HK-2 (cell line): ENCODE measurements around the gene OTOP2.
"Not testable (repeated sequence)": the region's sequence is repeated elsewhere in the genome, so short reads cannot be mapped to it uniquely, and the experiment has no call there.

Source experiments
- DNase-seq: peaks from one replicate; pipeline ENCODE4 v3.0.0-alpha.2; 2018; ENCODE audit not compliant: unreplicated experiment

Gene OTOP2

DNA sequence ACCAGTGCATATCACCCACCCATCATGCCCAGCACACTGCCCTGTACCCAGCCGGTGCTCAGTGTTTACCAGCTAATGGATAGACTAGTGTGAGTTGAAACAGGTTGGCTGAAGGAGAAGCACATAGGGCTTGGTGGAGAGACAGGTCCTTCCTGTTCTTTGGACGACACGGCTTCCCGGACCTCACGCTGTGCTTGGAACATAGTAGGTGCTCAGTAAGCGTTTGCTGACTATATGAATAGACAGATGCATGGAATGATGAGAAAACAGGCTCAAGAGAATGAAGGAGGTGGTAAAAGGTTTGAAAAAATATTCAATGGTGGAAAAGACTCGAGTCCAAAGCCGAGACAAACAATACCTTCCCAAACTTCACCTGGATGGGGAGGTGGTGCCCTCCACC is 23.9 kb upstream of the OTOP2 start:
- DNase-seq, result no peak

DNA sequence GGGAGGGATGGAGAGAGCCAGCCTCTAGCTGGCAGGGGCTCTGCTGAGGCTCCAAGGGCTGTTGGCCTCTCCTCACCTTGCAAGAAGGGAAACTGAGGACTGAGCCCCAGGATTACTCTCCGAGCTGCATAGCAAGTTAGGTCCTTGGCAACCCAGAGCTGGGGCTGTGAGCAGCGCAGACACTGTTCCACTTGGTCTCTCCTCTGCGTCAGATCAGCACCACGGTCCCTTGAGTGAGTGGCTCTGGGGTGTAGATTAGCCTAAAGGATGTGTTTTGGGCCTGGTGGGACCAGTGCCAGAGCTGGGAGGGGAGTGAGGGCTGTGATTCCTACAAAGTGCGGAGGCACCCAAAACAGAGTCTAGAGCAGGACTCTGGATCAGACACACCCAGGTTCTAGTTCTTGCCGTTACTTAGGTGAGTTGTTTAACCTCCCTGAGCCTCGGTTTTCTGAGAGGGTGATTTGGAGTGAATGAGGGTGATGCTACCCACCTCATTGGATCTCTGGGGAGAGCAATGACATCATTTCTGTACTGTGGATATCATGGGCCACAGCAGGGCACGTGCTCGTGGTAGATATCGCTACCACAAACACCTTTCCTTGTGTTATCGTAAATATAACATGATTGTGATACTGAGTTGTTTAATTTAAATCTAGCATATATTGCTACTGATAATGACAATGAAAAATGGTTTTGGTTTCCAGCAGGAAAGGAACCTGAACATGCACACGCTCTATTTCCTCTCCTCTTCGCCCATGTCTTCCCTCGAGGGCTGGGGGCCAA is 22.5 kb upstream of the OTOP2 start:
- DNase-seq, result no peak

DNA sequence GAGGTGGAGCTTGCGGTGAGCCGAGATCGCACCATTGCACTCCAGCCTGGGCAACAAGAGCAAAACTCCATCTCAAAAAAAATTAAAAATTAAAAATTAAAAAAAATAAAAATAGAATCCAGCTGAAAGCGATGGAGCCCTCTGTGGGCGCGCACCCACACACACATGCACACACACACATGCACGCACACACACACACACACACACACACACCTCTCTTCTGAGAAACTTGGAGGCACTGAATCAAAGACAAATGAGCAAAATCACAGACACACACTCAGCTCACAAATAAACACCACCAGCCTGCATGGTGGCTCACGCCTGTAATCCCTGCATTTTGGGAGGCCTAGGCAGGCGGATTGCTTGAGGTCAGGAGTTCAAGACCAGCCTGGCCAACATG is 21.0 kb upstream of the OTOP2 start:
- DNase-seq, result no peak

DNA sequence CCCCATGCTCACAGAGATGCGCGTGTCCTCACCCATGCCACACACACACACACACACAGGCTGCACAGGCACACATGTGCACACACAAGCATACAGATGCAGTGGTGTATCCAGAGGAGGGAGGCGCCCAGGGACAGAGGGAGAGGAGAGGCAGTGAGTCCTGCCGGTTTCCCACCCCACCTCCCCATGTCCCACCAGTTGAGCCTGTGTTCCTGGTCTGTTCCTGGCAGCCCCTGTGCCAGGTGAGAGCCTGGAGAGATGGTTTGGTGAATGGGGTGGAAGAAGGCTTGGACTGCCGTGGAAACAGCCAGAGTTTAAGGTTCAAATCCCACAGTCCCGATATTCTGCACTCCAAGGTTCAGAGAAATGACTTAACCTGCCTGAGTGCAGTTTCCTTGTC is 20.4 kb upstream of the OTOP2 start:
- no peak for DNase-seq

DNA sequence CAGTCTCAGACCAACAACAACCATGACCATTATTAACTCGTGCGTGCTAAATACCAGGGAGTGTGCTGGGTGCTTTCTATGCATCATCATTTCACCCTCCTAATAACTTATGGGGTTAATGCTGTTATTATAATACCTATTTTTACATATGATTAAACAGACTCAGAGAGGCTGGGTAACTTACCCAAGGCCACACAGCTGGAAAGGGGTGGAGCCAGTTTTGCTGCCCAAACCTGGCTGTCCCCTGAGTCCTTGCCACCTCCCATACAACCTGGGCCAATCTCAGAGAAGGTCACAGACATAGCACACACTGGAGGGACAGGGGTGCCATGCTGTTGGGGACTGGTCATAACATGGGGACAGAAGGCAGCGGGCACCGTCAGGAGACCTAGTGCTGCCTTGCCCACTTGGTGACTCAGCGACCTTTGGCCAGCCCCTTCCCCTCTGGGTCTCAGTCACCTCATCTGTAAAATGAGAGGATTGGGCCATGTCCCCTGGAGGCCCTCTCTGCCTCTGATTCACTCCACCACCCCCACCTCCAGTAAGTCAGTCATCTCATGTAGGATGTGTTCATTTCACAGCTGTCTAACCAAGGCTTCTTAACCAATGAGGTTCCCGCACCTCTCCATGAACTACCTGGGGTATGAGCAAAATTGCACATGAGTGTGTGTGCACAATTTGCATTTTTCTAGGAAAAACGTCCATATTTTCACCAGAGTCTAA is 19.2 kb upstream of the OTOP2 start:
- no peak for DNase-seq

DNA sequence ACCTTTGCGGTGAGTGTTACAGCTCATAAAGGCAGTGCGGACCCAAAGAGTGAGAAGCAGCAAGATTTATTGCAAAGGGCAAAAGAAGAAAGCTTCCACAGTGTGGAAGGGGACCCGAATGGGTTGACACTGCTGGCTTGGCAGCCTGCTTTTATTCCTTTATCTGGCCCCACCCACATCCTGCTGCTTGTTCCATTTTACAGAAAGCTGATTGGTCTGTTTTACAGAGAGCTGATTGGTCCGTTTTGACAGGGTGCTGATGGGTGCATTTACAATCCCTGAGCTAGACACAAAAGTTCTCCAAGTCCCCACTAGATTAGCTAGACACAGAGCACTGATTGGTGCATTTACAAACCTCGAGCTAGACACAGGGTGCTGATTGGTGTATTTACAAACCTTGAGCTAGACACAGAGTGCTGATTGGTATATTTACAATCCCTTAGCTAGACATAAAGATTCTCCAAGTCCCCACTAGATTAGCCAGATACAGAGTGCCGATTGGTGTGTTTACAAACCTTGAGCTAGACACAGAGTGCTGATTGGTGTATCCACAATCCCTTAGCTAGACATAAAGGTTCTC is 17.8 kb upstream of the OTOP2 start:
- not testable (repeated sequence) for DNase-seq

DNA sequence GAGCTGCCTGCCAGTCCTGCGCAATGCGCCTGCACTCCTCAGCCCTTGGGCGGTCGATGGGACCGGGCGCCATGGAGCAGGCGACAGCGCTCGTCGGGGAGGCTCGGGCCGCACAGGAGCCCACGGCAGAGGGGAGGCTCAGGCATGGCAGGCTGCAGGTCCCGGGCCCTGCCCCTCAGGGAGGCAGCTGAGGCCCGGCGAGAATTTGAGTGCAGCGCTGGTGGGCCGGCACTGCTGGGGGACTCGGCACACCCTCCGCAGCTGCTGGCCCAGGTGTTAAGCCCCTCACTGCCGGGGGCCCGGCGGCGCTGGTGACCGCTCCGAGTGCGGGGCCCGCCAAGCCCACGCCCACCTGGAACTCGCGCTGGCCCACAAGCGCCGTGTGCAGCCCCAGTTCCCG is 17.1 kb upstream of the OTOP2 start:
- no peak for DNase-seq

DNA sequence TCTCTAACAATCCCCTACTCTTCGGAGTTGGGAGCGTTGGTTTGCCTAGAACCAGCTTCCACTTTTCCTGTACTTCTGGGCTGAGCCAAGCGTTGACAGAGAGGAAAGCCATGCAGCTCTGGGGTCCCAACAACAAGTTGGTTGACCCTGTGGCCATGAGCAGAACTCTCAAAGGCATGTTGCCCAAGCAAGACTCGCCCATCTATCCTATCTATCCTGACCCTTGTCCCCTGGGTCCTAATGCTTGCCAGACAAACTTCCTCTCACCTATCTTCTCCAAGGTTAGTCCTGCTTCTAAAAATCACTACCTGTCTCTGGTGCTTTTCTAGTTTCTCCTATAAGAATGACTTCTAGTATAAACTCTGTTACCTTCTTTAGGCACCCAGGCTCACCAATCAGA is 15.0 kb upstream of the OTOP2 start:
- not testable (repeated sequence) for DNase-seq

DNA sequence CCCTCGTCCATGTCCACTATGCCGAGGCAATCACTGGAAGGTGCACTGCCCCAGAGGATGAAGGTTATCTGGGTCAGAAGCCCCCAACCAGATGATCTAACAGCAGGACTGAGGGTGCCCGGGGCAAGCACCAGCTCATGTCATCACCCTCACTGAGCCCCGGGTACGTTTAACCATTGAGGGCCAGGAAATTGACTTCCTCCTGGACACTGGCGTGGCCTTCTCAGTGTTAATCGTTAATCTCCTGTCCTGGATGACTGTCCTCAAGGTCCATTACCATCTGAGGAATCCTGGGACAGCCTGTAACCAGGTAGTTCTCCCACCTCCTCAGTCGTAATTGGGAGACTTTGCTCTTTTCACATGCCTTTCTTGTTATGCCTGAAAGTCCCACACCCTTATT is 12.7 kb upstream of the OTOP2 start:
- DNase-seq, result not testable (repeated sequence)

DNA sequence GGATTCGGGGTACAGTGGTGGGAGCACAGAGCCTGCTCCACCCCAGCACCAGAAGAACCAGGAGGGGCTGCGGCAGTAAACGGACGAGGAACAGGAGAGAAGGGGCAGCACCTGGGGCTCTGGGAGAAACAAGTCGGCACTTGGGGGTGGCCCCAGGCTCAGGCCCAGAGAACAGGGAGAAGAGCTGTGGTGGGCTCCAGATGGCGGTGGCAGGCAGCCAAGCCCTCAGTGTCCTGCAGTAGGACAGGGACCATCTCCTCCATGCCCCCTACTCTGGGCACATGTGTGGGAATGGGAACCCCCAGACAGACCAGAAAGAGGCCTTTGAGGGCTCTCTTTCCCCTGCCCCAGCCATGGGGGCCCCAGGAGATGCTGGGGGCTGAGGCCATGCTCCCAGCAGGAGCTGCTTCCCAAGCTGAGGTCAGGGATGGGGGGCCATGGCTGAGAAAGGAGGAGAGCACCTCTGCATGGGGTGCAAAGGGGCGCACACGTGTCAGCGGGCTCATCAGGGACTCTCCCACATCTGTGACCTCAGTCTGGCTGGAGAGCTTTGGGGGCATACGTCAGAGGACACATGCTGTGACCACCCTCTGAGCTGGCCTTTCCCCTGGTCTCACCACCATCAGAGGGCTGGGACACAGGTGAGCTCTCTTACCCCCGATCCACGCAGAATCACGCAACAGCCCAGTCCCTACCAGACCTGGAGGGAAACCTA is 7.8 kb upstream of the OTOP2 start:
- no peak for DNase-seq

DNA sequence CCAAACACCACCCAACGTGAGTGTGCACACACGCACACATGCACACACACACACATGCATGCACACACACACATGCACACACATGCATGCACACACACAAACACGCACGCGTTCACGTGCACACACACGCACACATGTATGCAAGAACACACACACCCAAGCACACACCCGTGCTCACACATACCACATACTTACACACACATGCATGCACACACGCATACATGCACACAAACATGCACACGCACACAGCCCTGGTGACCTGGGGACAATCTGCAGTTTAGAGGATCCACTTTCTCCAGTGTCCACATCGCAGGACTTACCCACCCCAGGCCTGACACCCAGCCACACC is 7.2 kb upstream of the OTOP2 start:
- DNase-seq, result no peak

DNA sequence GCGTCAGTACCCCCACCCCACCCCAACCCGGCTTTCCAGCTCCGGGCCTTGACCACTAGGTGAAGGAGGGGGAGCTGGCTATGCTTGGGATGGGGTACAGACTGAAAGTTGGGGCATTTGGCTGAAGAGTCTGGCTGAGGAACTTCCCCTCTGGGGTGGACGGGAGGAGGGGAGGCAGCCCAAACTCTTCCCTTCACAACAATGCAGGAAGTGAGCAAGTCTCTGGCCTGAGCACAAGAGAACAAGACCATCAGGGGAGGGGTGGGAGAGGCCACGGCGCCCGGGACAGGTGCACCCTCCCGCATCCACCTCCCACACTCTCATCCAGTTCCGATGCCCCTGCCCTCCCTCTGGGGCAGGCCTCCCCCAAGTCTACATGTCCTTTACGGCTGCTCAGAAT is 6.6 kb upstream of the OTOP2 start:
- no peak for DNase-seq

DNA sequence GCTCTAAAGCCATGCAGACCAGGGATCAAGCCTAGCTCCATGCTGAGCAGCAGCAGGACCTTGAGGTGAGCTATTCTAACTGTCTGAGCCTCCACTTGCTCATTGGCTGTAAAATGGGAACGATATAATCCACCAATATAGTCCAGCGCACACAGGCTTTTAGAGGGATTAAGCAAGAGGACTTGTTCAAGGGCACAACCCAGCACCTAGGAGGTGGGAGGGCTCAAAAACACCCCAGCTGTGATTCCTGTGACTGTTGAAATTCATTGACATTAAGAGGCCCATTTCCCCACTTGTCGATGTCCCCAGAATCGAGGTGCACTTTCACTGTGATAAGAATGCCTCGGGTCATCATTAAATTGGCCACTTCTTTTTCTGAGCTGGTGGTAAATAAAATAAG is 5.2 kb upstream of the OTOP2 start:
- DNase-seq, result no peak

DNA sequence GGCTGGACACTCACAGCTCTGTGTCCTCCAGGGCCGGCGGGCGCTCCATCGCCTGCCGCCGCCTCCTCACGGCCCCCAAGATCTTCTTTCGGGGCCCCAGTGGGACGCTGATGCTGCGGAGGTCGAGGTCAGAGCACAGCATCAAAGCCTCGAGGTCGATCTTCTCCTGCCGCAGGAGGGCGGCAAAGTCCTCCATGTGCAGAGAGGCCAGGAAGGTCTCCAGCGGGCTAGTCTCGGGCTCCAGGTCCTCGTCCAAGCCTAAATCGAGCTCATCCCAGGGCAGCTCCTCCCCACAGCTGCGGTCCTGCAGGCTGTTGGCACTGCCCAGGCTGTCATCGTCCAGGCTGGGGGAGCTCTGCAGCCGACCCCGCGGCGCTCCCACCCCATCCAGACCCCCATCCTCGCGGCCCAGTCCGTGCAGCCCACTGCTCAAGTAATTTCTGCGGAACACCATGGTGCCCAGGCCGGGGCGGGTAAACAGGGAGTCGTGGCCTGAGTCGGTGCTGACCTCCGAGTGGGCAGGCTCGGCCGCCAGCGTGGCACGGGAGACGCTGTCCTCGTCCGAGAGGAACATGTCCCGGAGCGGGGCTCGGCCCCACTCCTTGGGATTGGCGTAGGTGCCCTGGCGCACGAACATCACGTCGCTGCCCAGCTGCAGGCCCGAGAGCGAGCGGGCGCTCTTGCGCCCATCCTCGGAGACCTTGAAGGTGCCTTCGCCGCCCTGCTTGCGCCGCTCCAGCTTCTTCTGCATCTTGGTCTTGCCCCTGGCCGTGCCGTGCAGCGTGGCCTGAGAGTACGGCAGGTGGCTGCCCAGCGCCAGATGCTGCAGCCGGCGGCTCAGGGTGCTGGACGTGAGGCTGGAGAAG is 4.4 kb upstream of the OTOP2 start:
- no peak for DNase-seq

DNA sequence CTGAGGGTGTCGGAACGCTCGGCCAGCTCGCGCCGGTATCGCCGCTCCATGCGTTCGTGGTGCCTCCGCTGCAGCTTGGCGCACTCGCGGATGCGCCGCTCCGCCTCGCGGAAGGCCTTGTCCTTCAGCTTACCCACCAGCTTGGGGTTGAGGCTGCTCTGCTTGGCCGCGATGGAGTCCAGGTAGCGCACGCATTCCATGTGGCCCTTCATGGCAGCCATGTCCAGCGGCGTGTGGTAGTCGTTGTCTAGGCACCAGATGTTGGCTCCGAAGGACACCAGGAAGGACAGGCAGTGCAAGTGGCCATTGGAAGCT is 3.8 kb upstream of the OTOP2 start:
- DNase-seq, result no peak

DNA sequence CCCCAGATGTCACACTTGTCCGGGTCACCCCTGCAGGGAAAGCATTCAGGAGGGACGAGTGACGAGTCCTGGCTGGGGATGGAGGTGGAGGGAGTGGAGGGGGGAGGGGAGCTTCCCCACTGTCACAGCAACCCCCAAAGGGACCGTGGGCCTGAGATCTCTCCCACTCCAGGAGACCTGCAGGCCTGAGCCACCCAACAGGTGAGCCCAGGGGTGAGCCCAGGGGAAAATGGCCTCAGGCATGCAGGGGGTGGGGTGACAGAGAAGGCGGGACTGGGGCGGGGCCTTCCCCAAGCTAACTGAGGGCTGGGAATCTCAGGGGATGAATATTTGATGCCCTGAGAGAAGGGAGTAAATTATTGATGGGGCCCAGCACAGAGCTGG is 3.4 kb upstream of the OTOP2 start:
- no peak for DNase-seq

DNA sequence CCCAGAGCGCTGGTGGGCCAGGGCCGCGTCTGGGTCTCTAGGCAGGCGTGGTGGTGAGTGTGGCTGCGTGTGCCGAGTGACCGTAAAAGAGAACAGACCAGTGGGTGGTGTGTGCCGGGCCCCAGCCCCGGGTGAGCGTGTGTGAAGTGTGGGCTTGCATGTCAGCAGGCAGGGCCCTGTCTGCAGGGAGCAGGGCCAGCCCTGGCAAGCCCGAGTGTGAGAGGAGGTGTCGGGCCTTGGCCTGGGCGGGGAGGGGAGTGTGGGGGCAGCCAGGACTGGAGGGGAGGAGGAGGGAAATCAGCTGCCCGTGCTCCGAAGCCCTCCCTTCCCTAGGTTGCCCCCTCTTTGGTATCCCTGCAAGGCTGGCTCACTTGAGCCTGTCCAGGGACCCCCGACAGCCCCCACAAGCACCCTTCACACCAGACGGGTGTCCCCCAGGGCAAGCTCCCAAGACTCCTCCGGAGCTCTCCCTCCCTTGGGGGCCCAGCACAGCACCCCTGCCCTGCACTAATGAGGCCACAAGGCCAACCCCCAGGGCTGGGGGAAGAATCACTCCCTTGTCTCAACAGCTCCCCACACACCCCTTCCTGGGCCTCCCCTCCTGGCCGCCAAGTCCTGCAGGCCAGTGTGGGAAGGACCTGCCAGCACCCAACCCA is 2.9 kb upstream of the OTOP2 start:
- DNase-seq, result no peak

DNA sequence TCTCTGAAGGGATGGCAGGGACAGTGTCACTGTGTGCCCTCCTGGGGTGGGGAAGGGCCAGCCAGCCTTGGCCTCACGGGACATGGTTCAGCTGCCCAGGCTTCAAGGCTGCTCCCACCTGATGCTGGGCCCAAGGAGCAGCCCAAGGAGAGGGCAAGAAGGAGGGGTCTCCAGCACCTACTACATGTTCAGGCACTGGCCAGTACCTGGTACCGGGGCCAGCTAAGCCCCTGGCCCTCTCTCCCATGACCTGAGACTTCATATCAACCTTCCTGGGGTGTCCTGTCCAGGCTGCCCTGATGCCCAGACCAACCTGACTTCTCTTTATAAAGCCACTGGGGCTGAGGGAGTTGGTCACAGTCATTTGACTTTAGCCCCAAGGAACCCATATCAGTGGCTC is 2.3 kb upstream of the OTOP2 start:
- no peak for DNase-seq

DNA sequence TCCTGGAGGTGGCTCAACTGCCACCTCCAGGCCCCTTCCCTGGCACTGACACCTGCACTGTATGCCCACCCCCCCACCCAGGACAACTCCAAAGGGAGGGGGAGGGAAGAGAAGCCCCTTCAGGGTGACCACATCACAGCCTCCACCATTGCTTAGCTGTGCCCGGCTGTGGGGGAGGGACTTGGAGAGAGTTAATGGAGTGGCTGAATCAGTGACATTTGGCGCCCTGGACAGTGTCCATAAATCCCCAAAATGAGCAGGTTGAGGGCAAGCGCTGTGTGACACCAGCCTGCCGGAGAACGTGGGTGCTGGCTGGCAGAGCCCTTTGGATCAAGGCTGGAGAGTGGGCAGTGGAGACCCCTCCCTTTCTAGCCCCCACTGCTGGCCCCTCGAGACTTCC is 1.9 kb upstream of the OTOP2 start:
- DNase-seq, result no peak

DNA sequence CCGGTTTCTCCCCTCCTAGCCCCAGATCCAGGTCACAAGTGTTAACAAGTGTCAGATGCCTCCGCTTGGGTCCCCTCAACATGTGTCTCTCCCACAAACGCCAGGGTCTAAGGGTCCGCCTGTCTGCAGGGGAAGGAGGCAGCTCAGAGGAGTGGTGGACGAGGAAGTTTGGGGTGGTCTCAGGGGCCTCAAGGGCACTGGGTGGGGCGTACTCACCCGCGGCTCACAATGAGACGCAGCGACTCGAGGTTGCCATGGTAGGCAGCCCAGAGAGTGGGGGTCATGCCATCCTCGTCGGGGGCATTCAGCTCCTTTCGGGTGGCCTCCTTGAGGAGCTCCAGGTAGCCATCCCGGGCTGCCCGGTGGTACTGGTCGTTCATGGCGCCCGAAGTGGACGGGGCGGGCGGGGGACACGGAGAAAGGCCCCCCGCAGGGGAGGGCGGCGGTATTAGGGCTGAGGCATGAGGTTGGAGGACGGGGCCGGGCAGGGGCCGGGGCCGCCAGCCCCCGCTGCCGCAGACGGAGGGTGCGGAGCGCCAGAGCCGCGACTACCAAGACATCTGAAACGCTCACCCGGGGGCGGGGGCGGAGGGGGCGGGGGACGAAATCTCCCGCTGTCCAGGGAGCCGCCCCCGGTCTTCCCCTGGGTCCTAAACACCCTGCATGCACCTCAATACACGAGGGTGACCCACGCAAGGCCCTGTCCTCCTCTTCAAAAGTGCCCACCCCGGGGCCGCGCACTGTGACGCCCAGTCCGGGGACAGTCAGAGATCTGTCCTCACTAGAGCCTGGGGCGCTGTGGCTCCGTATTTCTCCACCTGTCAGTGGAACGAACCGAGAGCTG is 1.2 kb upstream of the OTOP2 start, which contains the start of gene USH1G:
Gene USH1G, minus strand, starts transcription at position 562 of the 844 bp plus-strand sequence. Its CDS starts 182 bp downstream, at position 380.
- DNase-seq, result no peak
